ENCODE results near the gene KCNH5.

Gene KCNH5

GRCh38 chr14:62980693-62981092 lies 64.6 kb downstream of the KCNH5 start:
- Histone ChIP-seq H2AFZ (ENCODE audit: low read depth, low read length, severe bottlenecking) (no peak overlapping the region), H4K20me1 (ENCODE audit: low read depth, low read length) (no peaks in the 10 kb centered on the region), H3K4me3 (ENCODE audit: insufficient read depth, low read length, poor library complexity, severe bottlenecking) (no peak overlapping the region), H3K9me3 (ENCODE audit: insufficient read depth, low read length) (no peaks in the 10 kb centered on the region), H3K27ac (ENCODE audit: low read depth, low read length) (no peak overlapping the region), H3K4me2 (ENCODE audit: low read depth, low read length, poor library complexity, severe bottlenecking) (no peak overlapping the region), H3K9ac (ENCODE audit: low read length) (no peak overlapping the region), H3K9me2 (replicated peaks; ENCODE audit: insufficient read depth, low read length) (no peaks in the 10 kb centered on the region), H3K79me2 (ENCODE audit: insufficient read depth, low read length) (no peaks in the 10 kb centered on the region), H3F3A (ENCODE audit: insufficient read depth) (no peaks in the 10 kb centered on the region), H3K27me3 (ENCODE audit: low read length) (no peaks in the 10 kb centered on the region), H3K36me3 (ENCODE audit: low read length) (no peaks in the 10 kb centered on the region)
- no peak for TF ChIP-seq EZH2phosphoT487 (conservative IDR thresholded peaks at IDR 0.05; ENCODE audit: low read length)
- TF ChIP-seq, protein P1, sequence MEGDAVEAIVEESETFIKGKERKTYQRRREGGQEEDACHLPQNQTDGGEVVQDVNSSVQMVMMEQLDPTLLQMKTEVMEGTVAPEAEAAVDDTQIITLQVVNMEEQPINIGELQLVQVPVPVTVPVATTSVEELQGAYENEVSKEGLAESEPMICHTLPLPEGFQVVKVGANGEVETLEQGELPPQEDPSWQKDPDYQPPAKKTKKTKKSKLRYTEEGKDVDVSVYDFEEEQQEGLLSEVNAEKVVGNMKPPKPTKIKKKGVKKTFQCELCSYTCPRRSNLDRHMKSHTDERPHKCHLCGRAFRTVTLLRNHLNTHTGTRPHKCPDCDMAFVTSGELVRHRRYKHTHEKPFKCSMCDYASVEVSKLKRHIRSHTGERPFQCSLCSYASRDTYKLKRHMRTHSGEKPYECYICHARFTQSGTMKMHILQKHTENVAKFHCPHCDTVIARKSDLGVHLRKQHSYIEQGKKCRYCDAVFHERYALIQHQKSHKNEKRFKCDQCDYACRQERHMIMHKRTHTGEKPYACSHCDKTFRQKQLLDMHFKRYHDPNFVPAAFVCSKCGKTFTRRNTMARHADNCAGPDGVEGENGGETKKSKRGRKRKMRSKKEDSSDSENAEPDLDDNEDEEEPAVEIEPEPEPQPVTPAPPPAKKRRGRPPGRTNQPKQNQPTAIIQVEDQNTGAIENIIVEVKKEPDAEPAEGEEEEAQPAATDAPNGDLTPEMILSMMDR (IDR thresholded peaks at IDR 0.05; ENCODE audit: insufficient read depth, low read length, poor library complexity, severe bottlenecking) = no peak

GRCh38 chr14:62957562-62957961 lies 87.7 kb downstream of the KCNH5 start:
- H3K79me2 ChIP-seq (ENCODE audit: insufficient read depth, low read length) = no peaks in the 10 kb centered on the region
- no peaks in the 10 kb centered on the region for H3K9me3 ChIP-seq (ENCODE audit: insufficient read depth, low read length)
- no peak overlapping the region for H3K4me2 ChIP-seq (ENCODE audit: low read depth, low read length, poor library complexity, severe bottlenecking)
- no peaks in the 10 kb centered on the region for H4K20me1 ChIP-seq (ENCODE audit: low read depth, low read length)
- H3F3A ChIP-seq (ENCODE audit: insufficient read depth) = no peaks in the 10 kb centered on the region
- H3K36me3 ChIP-seq (ENCODE audit: low read length) = no peaks in the 10 kb centered on the region
- no peak overlapping the region for H2AFZ ChIP-seq (ENCODE audit: low read depth, low read length, severe bottlenecking)
- H3K9me2 ChIP-seq (replicated peaks; ENCODE audit: insufficient read depth, low read length) = no peaks in the 10 kb centered on the region
- no peak overlapping the region for H3K27ac ChIP-seq (ENCODE audit: low read depth, low read length)
- H3K4me3 ChIP-seq (ENCODE audit: insufficient read depth, low read length, poor library complexity, severe bottlenecking) = no peak overlapping the region
- no peaks in the 10 kb centered on the region for H3K27me3 ChIP-seq (ENCODE audit: low read length)
- no peak for TF ChIP-seq EZH2phosphoT487 (conservative IDR thresholded peaks at IDR 0.05; ENCODE audit: low read length)
- TF ChIP-seq, protein P1 (IDR thresholded peaks at IDR 0.05; ENCODE audit: insufficient read depth, low read length, poor library complexity, severe bottlenecking) = no peak
- no peak overlapping the region for H3K9ac ChIP-seq (ENCODE audit: low read length)

DNA sequence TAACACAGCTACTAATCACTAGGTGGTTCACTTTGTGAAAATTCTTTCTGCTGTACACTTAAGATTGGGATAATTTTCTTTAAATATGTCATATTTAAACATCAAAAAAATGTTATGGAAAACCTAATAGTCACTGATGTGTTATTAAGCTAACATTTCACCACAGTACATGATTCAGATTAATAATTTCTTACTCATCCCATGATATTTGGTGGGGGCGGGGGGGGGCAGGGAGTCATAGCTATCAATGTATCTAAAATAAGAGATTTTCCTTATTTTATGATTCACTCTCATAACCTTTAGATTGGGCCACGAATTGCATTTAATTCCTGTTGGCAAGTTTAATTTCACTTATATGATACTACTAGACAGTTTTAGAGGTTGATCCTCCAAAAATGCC lies 88.8 kb downstream of the KCNH5 start:
- Histone ChIP-seq H2AFZ (ENCODE audit: low read depth, low read length, severe bottlenecking) (no peak overlapping the region), H3K9ac (ENCODE audit: low read length) (no peak overlapping the region), H4K20me1 (ENCODE audit: low read depth, low read length) (no peaks in the 10 kb centered on the region), H3F3A (ENCODE audit: insufficient read depth) (no peaks in the 10 kb centered on the region), H3K36me3 (ENCODE audit: low read length) (no peaks in the 10 kb centered on the region), H3K9me2 (replicated peaks; ENCODE audit: insufficient read depth, low read length) (no peaks in the 10 kb centered on the region), H3K27ac (ENCODE audit: low read depth, low read length) (no peak overlapping the region), H3K4me3 (ENCODE audit: insufficient read depth, low read length, poor library complexity, severe bottlenecking) (no peak overlapping the region), H3K79me2 (ENCODE audit: insufficient read depth, low read length) (no peaks in the 10 kb centered on the region), H3K27me3 (ENCODE audit: low read length) (no peaks in the 10 kb centered on the region), H3K4me2 (ENCODE audit: low read depth, low read length, poor library complexity, severe bottlenecking) (no peak overlapping the region), H3K9me3 (ENCODE audit: insufficient read depth, low read length) (no peaks in the 10 kb centered on the region)
- TF ChIP-seq, protein P1 (IDR thresholded peaks at IDR 0.05; ENCODE audit: insufficient read depth, low read length, poor library complexity, severe bottlenecking) = no peak
- TF ChIP-seq EZH2phosphoT487 (conservative IDR thresholded peaks at IDR 0.05; ENCODE audit: low read length) = no peak
